IMR-90 (cell line): ENCODE results near the gene OGFR. TPM values are rescaled to one million over a fixed set of nuclear protein-coding genes. Genes with fewer than 3 reads are reported as not detected.
A peak's percentile ranks its signal among the peaks of the same experiment; 100 is the strongest.

Experiments
- ATAC-seq: fragments of 200-7000 bp; cut with Tn5 transposase; 2 replicates; pipeline ENCODE4 v1.9.1; 2020; ENCODE audit warnings: low read depth, mild to moderate bottlenecking, moderate library complexity
- BruUV-seq: library from RNA; stranded (reverse); fragments of 400-500 nt; replicated peaks from 2 replicates; lab custom pipeline; 2021; lab: Mats Ljungman, UMichigan
- CTCF ChIA-PET: fragments of 300-600 bp; formaldehyde crosslinking; extraction: SDS; loops from one replicate; lab custom pipeline; 2021; ENCODE audit warnings: antibody characterized with exemption; lab: Yijun Ruan, JAX
- POLR2A ChIA-PET: fragments of 300-600 bp; sonication (Branson Sonifier 250); formaldehyde crosslinking; loops from one replicate; lab custom pipeline; 2022; ENCODE audit warnings: antibody characterized with exemption; ENCODE audit not compliant: unreplicated experiment; lab: Charles Lee
- DNase-seq: peaks from one replicate; pipeline ENCODE4 v3.0.0; 2013
- H2AFZ ChIP-seq: replicated peaks from 2 replicates; pipeline ENCODE3; 2013; ENCODE audit warnings: low read length, mild to moderate bottlenecking; ENCODE audit not compliant: poor library complexity
- H2AK5ac ChIP-seq: 2 replicates; pipeline ENCODE4 v1.6.1; 2013; ENCODE audit warnings: low read depth, low read length, inconsistent platforms
- H2AK9ac ChIP-seq: replicated peaks from 2 replicates; pipeline ENCODE3; 2013; ENCODE audit warnings: mild to moderate bottlenecking, low read depth, low read length, moderate library complexity; ENCODE audit not compliant: poor library complexity
- H2BK120ac ChIP-seq: 2 replicates; pipeline ENCODE4 v1.6.1; 2013; ENCODE audit warnings: low read depth, low read length, inconsistent platforms
- H2BK15ac ChIP-seq: 3 replicates; pipeline ENCODE4 v1.6.1; 2013; ENCODE audit warnings: low read depth, low read length, inconsistent platforms
- H2BK20ac ChIP-seq: 2 replicates; pipeline ENCODE4 v1.6.1; 2013; ENCODE audit warnings: low read depth, mild to moderate bottlenecking, inconsistent platforms, low read length, moderate library complexity
- H2BK5ac ChIP-seq: 2 replicates; pipeline ENCODE4 v1.6.1; 2013; ENCODE audit warnings: mild to moderate bottlenecking, low read depth, low read length, inconsistent platforms; ENCODE audit not compliant: poor library complexity, severe bottlenecking
- H3K14ac ChIP-seq: replicated peaks from 2 replicates; pipeline ENCODE4 v1.6.1; 2013; ENCODE audit warnings: low read depth, low read length, inconsistent platforms
- H3K18ac ChIP-seq: 2 replicates; pipeline ENCODE4 v1.6.1; 2013; ENCODE audit warnings: low read depth, low read length, control low read depth
- H3K23ac ChIP-seq: 2 replicates; pipeline ENCODE4 v1.6.1; 2013; ENCODE audit warnings: low read depth, low read length, inconsistent platforms
- H3K27ac ChIP-seq: 2 replicates; pipeline ENCODE4 v1.5.1; 2013; ENCODE audit warnings: mild to moderate bottlenecking, control low read depth, low read length; ENCODE audit not compliant: insufficient read depth
- H3K27me3 ChIP-seq: 2 replicates; pipeline ENCODE4 v1.6.1; 2013; ENCODE audit warnings: low read length; ENCODE audit not compliant: control insufficient read depth, insufficient read depth
- H3K36me3 ChIP-seq: 2 replicates; pipeline ENCODE4 v1.6.1; 2013; ENCODE audit warnings: low read length, mixed read lengths; ENCODE audit not compliant: control insufficient read depth, insufficient read depth
- H3K4ac ChIP-seq: 2 replicates; pipeline ENCODE4 v1.6.1; 2013; ENCODE audit warnings: low read depth, low read length, inconsistent platforms
- H3K4me1 ChIP-seq: 2 replicates; pipeline ENCODE4 v1.6.1; 2013; ENCODE audit warnings: low read length, mixed read lengths; ENCODE audit not compliant: control insufficient read depth, insufficient read depth
- H3K4me2 ChIP-seq: 2 replicates; pipeline ENCODE4 v1.6.1; 2013; ENCODE audit warnings: low read depth, mild to moderate bottlenecking, control low read depth, low read length, moderate library complexity
- H3K4me3 ChIP-seq: 2 replicates; pipeline ENCODE4 v1.5.1; 2013; ENCODE audit warnings: low read depth, mild to moderate bottlenecking, control low read depth, low read length, moderate library complexity; ENCODE audit not compliant: insufficient read depth
- H3K56ac ChIP-seq: 2 replicates; pipeline ENCODE4 v1.6.1; 2013; ENCODE audit warnings: low read length, inconsistent platforms; ENCODE audit not compliant: insufficient read depth; ENCODE audit errors: extremely low read depth
- H3K79me1 ChIP-seq, 2 experiments: 2 replicates each; pipeline ENCODE4 v1.6.1; 2013; ENCODE audit warnings: low read length in 2 of 2, inconsistent platforms in 1 of 2, low read depth in 1 of 2
- H3K9ac ChIP-seq: 2 replicates; pipeline ENCODE4 v1.6.1; 2013; ENCODE audit warnings: low read depth, low read length, control low read depth
- H3K9me1 ChIP-seq: 2 replicates; pipeline ENCODE4 v1.6.1; 2013; ENCODE audit warnings: low read length, inconsistent platforms; ENCODE audit not compliant: insufficient read depth
- H3K9me3 ChIP-seq: 2 replicates; pipeline ENCODE4 v1.6.1; 2013; ENCODE audit warnings: low read length; ENCODE audit not compliant: control insufficient read depth, insufficient read depth
- H4K20me1 ChIP-seq: 2 replicates; pipeline ENCODE4 v1.6.1; 2013; ENCODE audit warnings: low read length, inconsistent platforms; ENCODE audit not compliant: insufficient read depth
- H4K5ac ChIP-seq: 2 replicates; pipeline ENCODE4 v1.6.1; 2013; ENCODE audit warnings: mild to moderate bottlenecking, low read depth, low read length, control low read depth
- H4K8ac ChIP-seq, 2 experiments: 2 replicates each; pipeline ENCODE4 v1.6.1; 2013; ENCODE audit warnings: low read depth in 2 of 2, low read length in 2 of 2, control low read depth in 1 of 2, inconsistent platforms in 1 of 2
- H4K91ac ChIP-seq: 2 replicates; pipeline ENCODE4 v1.6.1; 2013; ENCODE audit warnings: low read depth, low read length, inconsistent platforms; ENCODE audit not compliant: insufficient read depth
- BHLHE40 ChIP-seq: fragments of 150-350 bp; IDR thresholded peaks from 2 replicates; pipeline ENCODE4 v1.6.1; 2016; ENCODE audit warnings: mild to moderate bottlenecking, low read depth, low read length
- CEBPB ChIP-seq: IDR thresholded peaks from 2 replicates; pipeline ENCODE4 v1.6.1; 2012; ENCODE audit warnings: low read depth, low read length, improper control_type of control experiment
- CHD1 ChIP-seq: IDR thresholded peaks from 2 replicates; pipeline ENCODE4 v1.6.1; 2012; ENCODE audit warnings: low read depth, low read length, improper control_type of control experiment
- FOS ChIP-seq: fragments of 150-350 bp; IDR thresholded peaks from 2 replicates; pipeline ENCODE4 v1.6.1; 2016; ENCODE audit warnings: low read depth, low read length
- MAFK ChIP-seq: IDR thresholded peaks from 2 replicates; pipeline ENCODE4 v1.6.1; 2012; ENCODE audit warnings: low read depth, low read length, improper control_type of control experiment
- MAZ ChIP-seq: IDR thresholded peaks from 2 replicates; pipeline ENCODE4 v1.6.1; 2012; ENCODE audit warnings: low read depth, mild to moderate bottlenecking, low read length, improper control_type of control experiment, moderate library complexity, borderline replicate concordance
- MXI1 ChIP-seq: IDR thresholded peaks from 2 replicates; pipeline ENCODE4 v1.6.1; 2012; ENCODE audit warnings: low read depth, mild to moderate bottlenecking, low read length, moderate library complexity, borderline replicate concordance
- NFE2L2 ChIP-seq: fragments of 150-350 bp; IDR thresholded peaks from 2 replicates; pipeline ENCODE4 v1.6.1; 2016; ENCODE audit warnings: low read depth, mild to moderate bottlenecking, low read length
- POLR2A ChIP-seq: IDR thresholded peaks from 2 replicates; pipeline ENCODE4 v1.6.1; 2012; ENCODE audit warnings: mild to moderate bottlenecking, low read depth, low read length
- RCOR1 ChIP-seq: IDR thresholded peaks from 2 replicates; pipeline ENCODE4 v1.6.1; 2012; ENCODE audit warnings: mild to moderate bottlenecking, low read length, improper control_type of control experiment; ENCODE audit not compliant: insufficient replicate concordance
- RFX5 ChIP-seq: IDR thresholded peaks from 2 replicates; pipeline ENCODE4 v1.8.0; 2012; ENCODE audit warnings: low read depth, mild to moderate bottlenecking, low read length, moderate library complexity
- SMC3 ChIP-seq: fragments of 150-350 bp; IDR thresholded peaks from 2 replicates; pipeline ENCODE4 v1.6.1; 2016; ENCODE audit warnings: low read depth, mild to moderate bottlenecking, antibody characterized with exemption, low read length, moderate library complexity
- WGBS, 2 experiments: methylation state at CpG; one replicate each; pipeline versions ENCODE4 v1.1.5 to v1.1.7; 2013; ENCODE audit warnings: missing lambda C conversion rate in 2 of 2; ENCODE audit not compliant: insufficient read length in 1 of 2; ENCODE audit errors: extremely low coverage in 2 of 2; 5-methylcytosine and 5-hydroxymethylcytosine counted together
- dilution Hi-C: fragments of 300-500 bp; cut with HindIII; formaldehyde crosslinking; loops from one replicate; pipeline ENCODE4 v1.14.3; 2018; ENCODE audit warnings: low sequenced_read_pairs; ENCODE audit not compliant: unreplicated experiment
- in situ Hi-C: fragments of 300-500 bp; cut with MboI; formaldehyde crosslinking; loops from 3 replicates; pipeline ENCODE4 v1.14.3; 2019; ENCODE audit warnings: low sequenced_read_pairs, inconsistent platforms, mixed read lengths
- intact Hi-C: fragments of 100-400 bp; cut with micrococcal nuclease; formaldehyde crosslinking; loops from 2 replicates; pipeline ENCODE4 v1.10.0; 2022
- polyA plus RNA-seq, 3 experiments: library from polyadenylated mRNA; depleted of rRNA; stranded (reverse); fragments of >200 nt; gene quantifications; 2 replicates each; pipeline ENCODE4 v1.2.3, GENCODE V29; 2012; ENCODE audit warnings: low replicate concordance in 1 of 3
- total RNA-seq: library from RNA; depleted of rRNA; stranded (reverse); fragments of >200 nt; gene quantifications from 2 replicates; pipeline ENCODE4 v1.2.3, GENCODE V29; 2012
- TF ChIP-seq, protein P1 (sequence below): fragments of 150-350 bp; IDR thresholded peaks from 2 replicates; pipeline ENCODE4 v1.6.1; 2016; ENCODE audit warnings: low read depth, mild to moderate bottlenecking, low read length, moderate library complexity, borderline replicate concordance
- TF ChIP-seq, protein P2 (sequence below): conservative IDR thresholded peaks from 2 replicates; pipeline ENCODE4 v1.5.1; 2012; ENCODE audit warnings: mild to moderate bottlenecking, low read depth, low read length, improper control_type of control experiment

Gene OGFR
- total and polyA plus RNA-seq, 2 of the 4 experiments (the other 2 are of a cell fraction) = 22.4 to 30.1 TPM

DNA sequence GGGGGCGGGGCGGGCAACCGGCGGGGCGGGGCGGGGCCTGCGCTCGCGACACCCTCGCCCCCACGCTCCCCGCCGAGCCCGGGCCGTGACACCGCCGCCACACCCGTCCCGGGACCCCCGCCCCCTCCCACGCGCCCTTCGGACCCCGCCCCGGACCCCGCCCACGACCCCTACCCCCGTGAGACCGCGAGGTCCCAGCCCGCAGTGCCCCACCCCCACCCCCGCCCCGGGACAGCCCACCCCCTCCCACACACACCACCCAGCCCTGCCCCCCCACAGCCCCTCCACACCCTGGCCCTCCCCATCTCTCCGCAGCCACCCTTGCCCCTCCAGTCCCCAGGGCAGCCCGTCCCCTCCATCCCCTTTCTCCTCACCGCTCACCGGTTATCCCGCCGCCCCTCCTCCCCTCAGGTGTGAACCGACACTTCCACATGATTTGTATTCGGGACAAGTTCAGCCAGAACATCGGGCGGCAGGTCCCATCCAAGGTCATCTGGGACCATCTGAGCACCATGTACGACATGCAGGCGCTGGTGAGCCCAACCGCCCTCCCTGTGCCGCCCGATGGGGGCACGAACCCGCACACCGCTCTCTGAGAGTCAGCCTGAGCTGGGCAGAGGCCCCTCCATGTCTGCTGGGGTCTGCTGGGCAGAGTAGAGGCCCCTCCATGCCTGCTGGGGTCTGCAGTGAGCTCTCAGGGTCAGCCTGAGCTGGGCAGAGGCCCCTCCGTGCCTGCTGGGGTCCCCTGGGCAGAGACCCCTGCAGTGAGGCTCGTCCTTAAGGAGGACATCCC is 7.7 kb upstream of the OGFR start:
- WGBS, 2 experiments = 17% methylated on average over 17 of the region's 53 CpGs; no CpG with 5 or more reads in 1 of the 2 experiments
- Histone ChIP-seq H3K9ac (peak overlapping the region; percentile 93), H3K27me3 (no peaks in the 10 kb centered on the region), H3K36me3 (peaks cover 32% of the 10 kb centered on the region), H3K4me2 (peak overlapping the region; percentile 98), H3K4ac (peak overlapping the region; percentile 83), H4K5ac (no peak overlapping the region; the same call in 1 of the 2 replicates), H2BK120ac (peak overlapping the region; percentile 46; the same call in 1 of the 2 replicates), H3K4me1 (peaks cover 21% of the 10 kb centered on the region), H2AK9ac (peak overlapping the region; percentile 90), H4K8ac (peak overlapping the region in 1 of 2 experiments; percentile 91; a peak in 2 of 4 replicates), H3K18ac (no peak overlapping the region), H4K91ac (peak overlapping the region; percentile 65; the same call in 1 of the 2 replicates), H3K79me1 (peaks cover 11 to 19% of the 10 kb centered on the region in 2 experiments), H3K9me3 (no peaks in the 10 kb centered on the region), H3K4me3 (peak overlapping the region; percentile 96), H2BK5ac (peak overlapping the region; percentile 68), H4K20me1 (peaks cover 17% of the 10 kb centered on the region), H3K14ac (peak overlapping the region; percentile 86), H3K27ac (peak overlapping the region; percentile 97), H3K23ac (peak overlapping the region; percentile 85; the same call in 1 of the 2 replicates), H2AFZ (peak overlapping the region; percentile 95), H3K9me1 (peaks cover 14% of the 10 kb centered on the region), H2BK15ac (no peak overlapping the region), H2AK5ac (peak overlapping the region; percentile 91), H3K56ac (no peak overlapping the region), H2BK20ac (no peak overlapping the region)
- ATAC-seq = peak; percentile 21; the same call in 1 of the 2 replicates
- DNase-seq = no peak
- no TSS peak for BruUV-seq
- in situ Hi-C loops (no loop called here), intact Hi-C loops (no loop called here), dilution Hi-C loops (no loop called here)
- TF ChIP-seq BHLHE40 (no peak), SMC3 (no peak), CHD1 (no peak), RFX5 (no peak), MAFK (no peak), FOS (no peak), RCOR1 (no peak), NFE2L2 (no peak), MXI1 (no peak), POLR2A (no peak), MAZ (no peak), CEBPB (no peak)
- TF ChIP-seq, protein P1, sequence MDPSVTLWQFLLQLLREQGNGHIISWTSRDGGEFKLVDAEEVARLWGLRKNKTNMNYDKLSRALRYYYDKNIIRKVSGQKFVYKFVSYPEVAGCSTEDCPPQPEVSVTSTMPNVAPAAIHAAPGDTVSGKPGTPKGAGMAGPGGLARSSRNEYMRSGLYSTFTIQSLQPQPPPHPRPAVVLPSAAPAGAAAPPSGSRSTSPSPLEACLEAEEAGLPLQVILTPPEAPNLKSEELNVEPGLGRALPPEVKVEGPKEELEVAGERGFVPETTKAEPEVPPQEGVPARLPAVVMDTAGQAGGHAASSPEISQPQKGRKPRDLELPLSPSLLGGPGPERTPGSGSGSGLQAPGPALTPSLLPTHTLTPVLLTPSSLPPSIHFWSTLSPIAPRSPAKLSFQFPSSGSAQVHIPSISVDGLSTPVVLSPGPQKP = no peak
- TF ChIP-seq, protein P2, sequence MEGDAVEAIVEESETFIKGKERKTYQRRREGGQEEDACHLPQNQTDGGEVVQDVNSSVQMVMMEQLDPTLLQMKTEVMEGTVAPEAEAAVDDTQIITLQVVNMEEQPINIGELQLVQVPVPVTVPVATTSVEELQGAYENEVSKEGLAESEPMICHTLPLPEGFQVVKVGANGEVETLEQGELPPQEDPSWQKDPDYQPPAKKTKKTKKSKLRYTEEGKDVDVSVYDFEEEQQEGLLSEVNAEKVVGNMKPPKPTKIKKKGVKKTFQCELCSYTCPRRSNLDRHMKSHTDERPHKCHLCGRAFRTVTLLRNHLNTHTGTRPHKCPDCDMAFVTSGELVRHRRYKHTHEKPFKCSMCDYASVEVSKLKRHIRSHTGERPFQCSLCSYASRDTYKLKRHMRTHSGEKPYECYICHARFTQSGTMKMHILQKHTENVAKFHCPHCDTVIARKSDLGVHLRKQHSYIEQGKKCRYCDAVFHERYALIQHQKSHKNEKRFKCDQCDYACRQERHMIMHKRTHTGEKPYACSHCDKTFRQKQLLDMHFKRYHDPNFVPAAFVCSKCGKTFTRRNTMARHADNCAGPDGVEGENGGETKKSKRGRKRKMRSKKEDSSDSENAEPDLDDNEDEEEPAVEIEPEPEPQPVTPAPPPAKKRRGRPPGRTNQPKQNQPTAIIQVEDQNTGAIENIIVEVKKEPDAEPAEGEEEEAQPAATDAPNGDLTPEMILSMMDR = no peak
- ChIA-PET POLR2A (interaction anchor here (0.6 kb wide), 1 partner anchor 18 kb away, joined by 3 read pairs; no protein-coding TSS in a partner anchor), CTCF (interaction anchor here (0.6 kb wide), 1 partner anchor 1546 kb away, joined by 3 read pairs; no protein-coding TSS in a partner anchor)
